NCI-H748 treated with DMSO at 0.1 percent for 48 hours (cell line): ENCODE results near the gene LLGL2.
"Not testable (repeated sequence)": the region's sequence is repeated elsewhere in the genome, so short reads cannot be mapped to it uniquely, and the experiment has no call there.

ENCODE experiments used
- DNase-seq: peaks from one replicate; lab custom pipeline; 2025; lab: John Stamatoyannopoulos, UW

The LLGL2 gene

DNA sequence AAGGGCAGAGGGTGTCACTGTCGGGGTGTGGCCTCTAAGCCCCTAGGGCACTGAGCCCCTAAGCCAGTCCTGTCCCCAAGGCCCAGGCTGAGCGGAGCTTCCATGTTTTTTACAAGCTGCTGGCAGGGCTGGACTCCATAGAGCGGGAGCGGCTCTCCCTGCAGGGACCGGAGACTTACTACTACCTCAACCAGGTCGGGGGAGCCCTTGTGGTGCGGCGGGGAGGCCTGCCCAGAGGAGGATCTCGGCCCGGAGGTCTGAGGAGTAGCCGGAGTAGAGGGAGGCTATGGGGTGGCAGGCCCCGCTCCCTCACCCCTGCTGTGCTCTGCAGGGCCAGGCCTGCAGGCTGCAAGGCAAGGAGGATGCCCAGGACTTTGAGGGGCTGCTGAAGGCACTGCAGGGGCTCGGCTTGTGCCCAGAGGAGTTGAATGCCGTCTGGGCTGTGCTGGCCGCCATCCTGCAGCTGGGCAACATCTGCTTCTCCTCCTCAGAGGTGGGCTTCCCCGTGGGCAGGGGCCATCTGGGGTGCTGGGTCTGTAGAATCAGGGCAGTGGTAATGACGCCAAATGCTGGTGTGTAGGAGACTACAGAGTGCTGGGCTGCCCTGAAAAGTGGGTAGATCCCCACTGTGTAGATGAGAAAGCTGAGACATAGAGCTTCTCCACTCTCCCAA is 67.0 kb downstream of the LLGL2 start:
- DNase-seq, result no peak

- DNase-seq, result not testable (repeated sequence)
Observed at GRCh38 chr17:75593430-75593829, 67.9 kb downstream of the LLGL2 start.

DNA sequence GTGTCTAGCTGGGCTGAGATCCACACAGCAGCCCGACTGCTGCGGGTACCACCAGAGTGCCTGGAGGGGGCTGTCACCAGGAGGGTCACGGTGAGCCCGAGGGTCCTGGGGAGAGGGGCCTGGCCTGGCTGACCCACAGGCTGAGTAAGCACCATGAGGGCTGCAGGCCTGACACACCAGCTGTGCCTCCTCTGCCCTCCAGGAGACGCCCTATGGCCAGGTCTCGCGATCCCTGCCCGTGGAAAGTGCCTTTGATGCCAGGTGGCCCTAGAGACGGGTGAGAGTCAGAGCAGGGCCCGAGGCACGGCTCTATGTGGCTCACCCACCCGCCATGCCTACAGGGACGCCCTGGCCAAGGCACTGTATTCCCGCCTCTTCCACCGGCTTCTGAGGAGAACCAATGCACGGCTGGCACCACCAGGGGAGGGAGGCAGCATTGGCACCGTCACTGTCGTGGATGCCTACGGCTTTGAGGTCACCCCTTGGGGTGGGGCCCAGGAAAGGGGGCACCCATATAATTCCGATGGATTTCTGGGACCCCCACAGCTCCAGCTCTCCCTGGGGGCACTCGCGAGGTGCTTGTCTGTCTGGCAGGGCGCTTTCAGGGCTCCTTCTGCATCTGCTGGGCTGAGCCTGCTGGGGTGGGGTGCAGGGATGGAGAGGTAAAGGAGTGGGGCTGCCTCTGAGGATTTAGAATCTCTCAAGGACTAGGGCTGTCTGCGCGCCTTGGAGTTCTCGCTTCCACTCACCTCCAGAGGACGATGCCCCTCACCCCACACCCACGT is 69.2 kb downstream of the LLGL2 start:
- no peak for DNase-seq

DNA sequence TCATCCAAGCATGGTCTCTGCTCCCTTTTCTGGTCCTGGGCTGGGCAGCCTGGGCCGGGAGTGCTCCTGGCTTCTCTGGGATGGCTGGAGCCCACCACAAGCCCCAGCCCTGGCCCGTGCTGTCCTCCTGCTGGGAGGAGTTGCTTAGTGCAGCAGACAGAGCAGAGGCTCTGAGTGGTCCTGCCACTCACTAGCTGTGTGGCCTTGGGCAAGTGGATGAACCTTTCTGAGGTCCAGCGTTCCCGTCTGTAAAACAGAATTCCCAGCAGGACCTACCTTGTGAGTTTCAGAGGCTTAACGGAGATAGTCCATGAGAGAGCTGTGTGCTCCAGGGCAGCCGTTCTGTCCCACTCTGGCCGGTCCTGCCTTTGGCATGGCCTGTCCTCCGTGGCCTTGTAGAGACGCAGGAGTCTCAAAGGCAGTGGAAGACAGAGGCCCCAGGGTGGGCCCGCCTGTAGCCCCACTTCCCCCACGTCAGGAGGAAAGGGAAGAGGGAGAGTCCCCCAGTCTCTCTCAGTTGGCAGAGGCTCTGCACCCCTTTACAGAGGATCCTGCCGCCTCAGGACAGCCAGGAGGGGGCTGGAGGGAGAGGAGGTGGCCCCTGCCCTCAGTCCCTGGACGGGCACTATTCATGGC is 69.9 kb downstream of the LLGL2 start:
- DNase-seq, result no peak

- DNase-seq, result no peak
Observed at GRCh38 chr17:75595920-75596313, 70.4 kb downstream of the LLGL2 start.

- no peak for DNase-seq
Observed at GRCh38 chr17:75596320-75597087, 71.0 kb downstream of the LLGL2 start.

- DNase-seq, result peak; percentile 67
Observed at GRCh38 chr17:75601057-75601987, 75.8 kb downstream of the LLGL2 start.

DNA sequence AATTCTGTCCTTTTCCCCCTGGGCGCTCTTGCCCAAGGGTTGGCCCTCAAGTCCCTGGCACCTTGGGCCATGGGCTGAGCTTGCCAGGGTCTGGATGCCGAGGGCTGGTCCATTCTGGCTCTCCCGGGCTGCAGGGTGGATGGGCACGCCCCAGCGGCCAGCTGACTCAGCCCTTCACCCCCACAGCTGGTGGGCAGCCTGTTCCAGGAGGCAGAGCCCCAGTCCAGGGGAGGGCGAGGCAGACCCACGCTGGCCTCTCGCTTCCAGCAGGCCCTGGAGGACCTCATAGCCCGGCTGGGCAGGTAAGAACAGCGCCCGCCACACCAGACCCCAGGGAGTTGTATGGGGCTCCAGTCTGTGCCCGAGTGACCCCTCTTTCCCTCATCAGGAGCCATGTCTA is 77.1 kb downstream of the LLGL2 start:
- DNase-seq, result no peak

- no peak for DNase-seq
Observed at GRCh38 chr17:75603123-75603522, 77.6 kb downstream of the LLGL2 start.

- DNase-seq, result no peak
Observed at GRCh38 chr17:75604034-75604695, 78.7 kb downstream of the LLGL2 start.

DNA sequence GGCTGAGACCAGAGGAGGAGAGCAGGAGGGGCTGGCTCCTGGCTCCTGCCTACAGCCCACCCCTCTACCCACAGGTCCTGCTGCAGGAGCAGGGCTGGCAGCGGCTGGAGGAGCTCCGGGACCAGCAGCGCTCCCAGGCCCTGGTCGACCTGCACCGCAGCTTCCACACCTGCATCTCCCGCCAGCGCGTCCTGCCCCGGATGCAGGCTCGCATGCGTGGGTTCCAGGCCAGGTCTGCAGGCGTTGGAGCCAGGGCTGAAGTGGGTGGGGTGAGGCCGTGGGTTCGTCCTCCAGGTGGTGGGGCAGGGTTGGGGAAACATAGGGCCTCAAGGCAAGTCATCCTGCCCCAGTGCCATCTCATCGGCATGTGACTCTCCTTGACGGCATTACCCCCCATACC is 80.3 kb downstream of the LLGL2 start:
- DNase-seq, result no peak

- no peak for DNase-seq
Observed at GRCh38 chr17:75607086-75607485, 81.6 kb downstream of the LLGL2 start.

- no peak for DNase-seq
Observed at GRCh38 chr17:75610103-75610984, 84.8 kb downstream of the LLGL2 start.

GRCh38 chr17:75611851-75612429 is 86.4 kb downstream of the LLGL2 start:
- DNase-seq, result peak; percentile 69

- no peak for DNase-seq
Observed at GRCh38 chr17:75612906-75613626, 87.6 kb downstream of the LLGL2 start.

DNA sequence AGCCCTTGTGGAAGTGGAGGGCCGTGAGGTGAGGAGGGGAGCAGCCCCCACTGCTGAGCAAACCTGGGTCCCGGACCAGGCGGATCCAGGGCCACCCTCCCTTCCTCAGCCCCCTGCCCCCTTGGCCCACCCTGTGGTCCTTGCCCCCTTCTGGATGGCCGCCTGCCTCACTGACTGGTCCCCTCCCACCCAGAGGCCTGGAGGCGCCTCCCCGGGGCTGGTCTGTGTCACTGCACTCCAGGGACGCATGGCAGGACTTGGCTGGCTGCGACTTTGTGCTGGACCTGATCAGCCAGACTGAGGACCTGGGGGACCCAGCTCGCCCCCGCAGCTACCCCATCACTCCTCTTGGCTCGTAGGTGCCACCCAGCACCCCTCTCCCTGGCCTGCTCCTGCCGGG is 88.5 kb downstream of the LLGL2 start:
- no peak for DNase-seq

- DNase-seq, result no peak
Observed at GRCh38 chr17:75614556-75615270, 89.2 kb downstream of the LLGL2 start.

- no peak for DNase-seq
Observed at GRCh38 chr17:75615301-75615700, 89.8 kb downstream of the LLGL2 start.
